Measurements from ENCODE around the gene HP.

Gene HP

DNA sequence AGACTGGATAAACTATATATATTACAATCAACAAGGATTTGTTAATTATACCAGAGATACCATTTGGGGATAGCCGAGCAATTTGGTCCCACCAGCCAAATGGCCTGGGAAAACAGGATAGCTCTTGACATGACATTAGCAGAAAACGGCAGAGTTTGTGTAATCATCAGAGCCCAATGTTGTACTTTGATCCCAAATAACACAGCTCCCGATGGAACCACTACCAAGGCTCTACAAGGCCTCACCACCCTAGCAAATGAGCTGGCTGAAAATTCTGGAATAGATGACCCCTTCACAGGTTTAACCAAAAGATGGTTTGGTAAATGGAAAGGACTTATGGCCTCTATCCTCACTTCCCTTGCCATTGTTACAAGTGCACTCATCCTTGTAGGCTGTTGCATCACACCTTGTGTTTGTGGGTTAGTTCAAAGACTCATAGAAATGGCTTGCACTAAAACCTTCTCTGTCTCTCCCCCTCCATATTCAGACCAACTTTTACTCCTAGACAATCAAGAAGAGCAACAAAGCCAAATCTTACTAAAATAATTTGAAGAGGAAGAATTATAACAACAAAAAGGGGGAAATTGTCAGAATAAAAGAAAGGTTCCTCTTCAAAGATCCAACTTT lies 29.6 kb downstream of the HP start:
- POLR2A ChIA-PET = no interaction called here
- Histone ChIP-seq H3K9me3 (ENCODE audit: control extremely low read depth in 1 of 5, control insufficient read depth in 4 of 5, insufficient read depth in 2 of 5, low read depth in 1 of 5, low read length in 4 of 5) (peaks cover 2 to 16% (median 11%) of the 10 kb centered on the region in 5 experiments), H3K27ac (ENCODE audit: insufficient read depth in 1 of 2, low read depth in 1 of 2, low read length in 2 of 2, poor library complexity in 1 of 2, severe bottlenecking in 2 of 2) (no peak overlapping the region), H3K4me1 (ENCODE audit: control extremely low read depth in 1 of 4, control insufficient read depth in 4 of 4, insufficient read depth in 4 of 4, low read length in 3 of 4) (no peaks in the 10 kb centered on the region), H3K27me3 (replicated peaks in 2 of 5; ENCODE audit: control insufficient read depth in 4 of 5, insufficient read depth in 5 of 5, low read length in 4 of 5) (no peaks in the 10 kb centered on the region), H3K36me3 (ENCODE audit: control insufficient read depth in 4 of 4, insufficient read depth in 4 of 4, low read length in 3 of 4) (peaks cover 20 to 40% (median 30%) of the 10 kb centered on the region in 4 experiments), H3K4me3 (ENCODE audit: control insufficient read depth in 1 of 7, extremely low read depth in 1 of 7, insufficient read depth in 4 of 7, low read depth in 2 of 7, low read length in 6 of 7) (no peak overlapping the region)
- DNase-seq = no peak
- WGBS (ENCODE audit: insufficient coverage) = 72% methylated on average over 3 of the region's 3 CpGs
- CTCF ChIA-PET = interaction anchor here (0.8 to 1.2 kb wide), 3 partner anchors 8 to 17 kb away, joined by 3 to 4 read pairs (median 3); no protein-coding TSS in a partner anchor

DNA sequence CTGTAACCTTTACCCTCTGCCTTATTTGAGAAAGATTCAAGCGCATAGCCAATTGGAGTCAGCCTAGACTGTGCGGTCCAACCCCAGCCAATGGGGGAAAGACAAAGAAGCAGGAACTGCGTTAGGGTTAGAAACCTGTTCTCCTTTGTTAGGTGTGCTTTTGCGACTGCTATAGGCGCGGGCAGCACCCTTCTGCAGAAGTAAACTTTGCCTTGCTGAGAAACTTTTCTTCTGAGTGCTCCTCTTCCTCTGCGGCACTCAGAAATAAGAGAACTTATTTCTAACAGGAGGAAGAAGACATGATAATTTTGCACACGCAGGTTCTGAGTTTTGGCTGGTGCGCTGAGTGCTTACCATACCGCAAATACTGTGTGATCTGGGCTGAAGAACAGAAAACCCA lies 30.1 kb downstream of the HP start:
- CTCF ChIA-PET = no interaction called here
- Histone ChIP-seq H3K9me3 (ENCODE audit: control extremely low read depth in 1 of 5, control insufficient read depth in 4 of 5, insufficient read depth in 2 of 5, low read depth in 1 of 5, low read length in 4 of 5) (peaks cover 2 to 16% (median 11%) of the 10 kb centered on the region in 5 experiments), H3K36me3 (ENCODE audit: control insufficient read depth in 4 of 4, insufficient read depth in 4 of 4, low read length in 3 of 4) (peaks cover 20 to 45% (median 34%) of the 10 kb centered on the region in 4 experiments), H3K27me3 (replicated peaks in 2 of 5; ENCODE audit: control insufficient read depth in 4 of 5, insufficient read depth in 5 of 5, low read length in 4 of 5) (no peaks in the 10 kb centered on the region), H3K27ac (ENCODE audit: insufficient read depth in 1 of 2, low read depth in 1 of 2, low read length in 2 of 2, poor library complexity in 1 of 2, severe bottlenecking in 2 of 2) (no peak overlapping the region), H3K4me1 (ENCODE audit: control extremely low read depth in 1 of 4, control insufficient read depth in 4 of 4, insufficient read depth in 4 of 4, low read length in 3 of 4) (no peaks in the 10 kb centered on the region), H3K4me3 (ENCODE audit: control insufficient read depth in 1 of 7, extremely low read depth in 1 of 7, insufficient read depth in 4 of 7, low read depth in 2 of 7, low read length in 6 of 7) (no peak overlapping the region)
- DNase-seq = no peak
- POLR2A ChIA-PET = no interaction called here
- 98% methylated on average over 9 of the region's 10 CpGs for WGBS (ENCODE audit: insufficient coverage)

DNA sequence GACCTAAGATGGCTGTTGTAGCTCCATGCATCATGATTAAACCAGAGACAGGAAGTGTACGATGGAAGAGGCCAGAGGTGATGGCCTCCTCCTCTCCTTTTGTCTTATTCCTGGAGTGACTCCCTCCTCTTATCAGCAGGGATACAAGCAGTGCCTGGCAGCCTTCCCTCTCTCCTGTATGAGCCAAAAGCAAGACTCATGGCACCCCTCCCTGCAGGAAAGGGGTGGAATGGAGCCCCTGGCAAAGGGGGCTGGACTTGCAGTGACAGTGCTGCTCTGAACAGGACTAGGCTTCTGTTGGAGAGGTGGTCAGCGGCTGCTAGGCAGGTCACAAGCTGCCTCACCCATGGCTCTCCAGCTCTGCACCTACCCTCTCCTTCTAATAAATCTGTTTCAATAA lies 30.7 kb downstream of the HP start:
- Histone ChIP-seq H3K4me3 (ENCODE audit: control insufficient read depth in 1 of 7, extremely low read depth in 1 of 7, insufficient read depth in 4 of 7, low read depth in 2 of 7, low read length in 6 of 7) (no peak overlapping the region), H3K36me3 (ENCODE audit: control insufficient read depth in 4 of 4, insufficient read depth in 4 of 4, low read length in 3 of 4) (peaks cover 23 to 51% (median 39%) of the 10 kb centered on the region in 4 experiments), H3K27me3 (replicated peaks in 2 of 5; ENCODE audit: control insufficient read depth in 4 of 5, insufficient read depth in 5 of 5, low read length in 4 of 5) (no peaks in the 10 kb centered on the region), H3K27ac (ENCODE audit: insufficient read depth in 1 of 2, low read depth in 1 of 2, low read length in 2 of 2, poor library complexity in 1 of 2, severe bottlenecking in 2 of 2) (no peak overlapping the region), H3K9me3 (ENCODE audit: control extremely low read depth in 1 of 5, control insufficient read depth in 4 of 5, insufficient read depth in 2 of 5, low read depth in 1 of 5, low read length in 4 of 5) (peaks cover 2 to 16% (median 11%) of the 10 kb centered on the region in 5 experiments), H3K4me1 (ENCODE audit: control extremely low read depth in 1 of 4, control insufficient read depth in 4 of 4, insufficient read depth in 4 of 4, low read length in 3 of 4) (no peaks in the 10 kb centered on the region)
- DNase-seq = no peak
- POLR2A ChIA-PET = no interaction called here
- 100% methylated on average over 1 of the region's 2 CpGs for WGBS (ENCODE audit: insufficient coverage)
- CTCF ChIA-PET = no interaction called here

DNA sequence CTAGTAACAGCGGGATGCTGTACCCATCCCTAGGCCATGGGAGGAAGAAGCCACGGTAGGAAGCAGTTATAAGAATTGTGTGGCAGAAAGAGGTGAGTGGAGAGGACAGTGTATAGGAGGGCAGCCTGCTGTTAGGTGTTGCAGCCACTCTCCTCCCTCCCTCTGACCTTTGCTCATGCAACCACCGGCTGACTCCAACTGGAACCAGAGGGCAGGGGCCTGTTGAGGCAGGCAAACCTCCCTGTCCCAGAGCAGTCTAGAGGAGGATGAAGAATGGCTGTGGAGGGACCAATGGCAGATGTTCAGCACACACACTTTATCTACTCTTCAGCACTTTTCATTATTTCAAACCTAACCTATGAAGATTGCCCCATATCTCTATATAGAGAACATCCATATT lies 36.9 kb downstream of the HP start:
- 83% methylated on average over 1 of the region's 3 CpGs for WGBS (ENCODE audit: insufficient coverage)
- POLR2A ChIA-PET = no interaction called here
- H3K27me3 ChIP-seq (replicated peaks in 2 of 5; ENCODE audit: control insufficient read depth in 4 of 5, insufficient read depth in 5 of 5, low read length in 4 of 5) = no peaks in the 10 kb centered on the region
- no peak overlapping the region for H3K4me3 ChIP-seq (ENCODE audit: control insufficient read depth in 1 of 7, extremely low read depth in 1 of 7, insufficient read depth in 4 of 7, low read depth in 2 of 7, low read length in 6 of 7)
- H3K4me1 ChIP-seq (ENCODE audit: control extremely low read depth in 1 of 4, control insufficient read depth in 4 of 4, insufficient read depth in 4 of 4, low read length in 3 of 4) = peaks cover 12 to 26% (median 20%) of the 10 kb centered on the region in 4 experiments
- no peaks in the 10 kb centered on the region for H3K9me3 ChIP-seq (ENCODE audit: control extremely low read depth in 1 of 5, control insufficient read depth in 4 of 5, insufficient read depth in 2 of 5, low read depth in 1 of 5, low read length in 4 of 5)
- no peak overlapping the region for H3K27ac ChIP-seq (ENCODE audit: insufficient read depth in 1 of 2, low read depth in 1 of 2, low read length in 2 of 2, poor library complexity in 1 of 2, severe bottlenecking in 2 of 2)
- peaks cover 11 to 44% (median 28%) of the 10 kb centered on the region in 4 experiments for H3K36me3 ChIP-seq (ENCODE audit: control insufficient read depth in 4 of 4, insufficient read depth in 4 of 4, low read length in 3 of 4)
- CTCF ChIA-PET = no interaction called here
- no peak for DNase-seq

DNA sequence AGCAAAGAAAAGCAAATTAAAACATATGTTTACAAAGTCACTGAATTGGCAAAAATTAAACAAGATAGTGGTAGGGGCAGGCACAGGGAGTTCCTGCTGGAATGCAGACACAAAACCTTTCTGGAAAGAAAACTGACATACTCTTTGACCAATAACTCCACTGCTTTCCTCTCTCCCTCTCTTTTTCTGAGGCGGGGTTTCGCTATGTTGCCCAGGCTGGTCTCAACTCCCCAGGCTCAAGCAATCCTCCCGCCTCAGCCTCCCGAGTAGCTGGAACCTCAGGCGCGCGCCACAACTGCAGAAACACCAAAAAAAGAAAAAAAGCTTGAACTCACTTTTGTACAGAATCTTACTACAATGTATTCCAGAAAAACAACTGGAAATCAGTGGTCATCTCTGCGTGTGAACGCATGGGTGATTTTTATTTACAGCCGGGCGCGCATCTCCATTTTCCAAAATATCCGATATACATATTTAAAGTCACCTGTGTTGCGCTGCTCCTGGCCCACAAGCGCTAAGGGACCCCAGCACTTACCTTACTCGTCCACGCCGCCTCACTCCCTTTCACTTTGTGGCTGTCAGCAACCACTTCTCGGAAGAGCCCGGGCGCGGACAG lies 38.6 kb downstream of the HP start:
- DNase-seq = peak in 2 of 3 donors; percentile 3 to 5
- H3K27ac ChIP-seq (ENCODE audit: insufficient read depth in 1 of 2, low read depth in 1 of 2, low read length in 2 of 2, poor library complexity in 1 of 2, severe bottlenecking in 2 of 2) = peak overlapping the region; percentile 92 to 97
- H3K4me1 ChIP-seq (ENCODE audit: control extremely low read depth in 1 of 4, control insufficient read depth in 4 of 4, insufficient read depth in 4 of 4, low read length in 3 of 4) = peaks cover 12 to 26% (median 20%) of the 10 kb centered on the region in 4 experiments
- POLR2A ChIA-PET = interaction anchor here (0.8 kb wide), 1 partner anchor 1033 kb away, joined by 3 read pairs; no protein-coding TSS in a partner anchor
- peaks cover 15 to 47% (median 35%) of the 10 kb centered on the region in 4 experiments for H3K36me3 ChIP-seq (ENCODE audit: control insufficient read depth in 4 of 4, insufficient read depth in 4 of 4, low read length in 3 of 4)
- 0% methylated on average over 15 of the region's 22 CpGs for WGBS (ENCODE audit: insufficient coverage)
- no peaks in the 10 kb centered on the region for H3K9me3 ChIP-seq (ENCODE audit: control extremely low read depth in 1 of 5, control insufficient read depth in 4 of 5, insufficient read depth in 2 of 5, low read depth in 1 of 5, low read length in 4 of 5)
- H3K27me3 ChIP-seq (replicated peaks in 2 of 5; ENCODE audit: control insufficient read depth in 4 of 5, insufficient read depth in 5 of 5, low read length in 4 of 5) = no peaks in the 10 kb centered on the region
- H3K4me3 ChIP-seq (ENCODE audit: control insufficient read depth in 1 of 7, extremely low read depth in 1 of 7, insufficient read depth in 4 of 7, low read depth in 2 of 7, low read length in 6 of 7) = peak overlapping the region; percentile 80 to 99 (median 94)
- CTCF ChIA-PET = interaction anchor here (1.3 to 1.5 kb wide), 2 partner anchors 10 to 26 kb away, joined by 3 to 6 read pairs; no protein-coding TSS in a partner anchor

DNA sequence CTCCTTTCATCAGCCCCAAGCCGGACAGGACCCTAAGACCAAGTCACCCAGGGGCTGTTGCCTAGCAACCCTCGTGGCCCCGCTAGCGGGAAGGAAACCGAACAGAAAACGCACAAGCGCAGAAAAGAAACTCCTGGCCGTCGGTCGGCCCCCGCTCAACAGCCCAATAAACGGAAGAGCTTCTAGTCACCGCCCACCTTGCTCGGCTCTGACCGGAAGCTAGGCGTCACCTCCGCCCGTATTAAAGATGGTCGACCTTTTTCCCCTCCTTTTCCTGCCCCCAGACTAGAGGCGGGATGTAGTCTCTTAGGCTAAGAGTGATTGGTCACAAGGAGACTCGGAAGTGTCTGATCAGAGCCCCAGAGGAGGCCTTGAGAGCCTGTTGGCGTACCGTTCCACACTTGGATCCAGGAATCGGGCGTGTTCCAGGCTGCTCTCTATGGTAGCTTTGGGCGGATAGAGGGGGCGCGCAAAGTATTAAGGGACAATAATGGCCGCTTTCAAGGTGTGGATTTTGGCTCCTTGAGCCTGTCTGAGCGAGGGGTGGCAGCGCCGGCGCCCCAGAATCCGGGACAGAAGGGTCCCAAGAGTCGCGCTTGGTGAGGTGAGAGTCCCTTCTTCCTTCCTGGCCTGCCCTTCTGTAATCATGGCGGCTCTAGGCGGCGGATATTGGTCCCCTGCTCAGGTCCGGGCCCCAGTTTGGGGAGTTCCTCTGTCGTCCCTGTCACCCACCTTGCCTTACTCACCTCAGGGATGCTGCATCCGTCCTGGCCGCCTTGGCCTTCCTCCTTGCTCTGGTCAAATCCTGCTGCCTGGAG lies 39.4 kb downstream of the HP start, which contains the start of the genes DHX38 and TXNL4B:
Gene DHX38 (plus strand): TSS at position 400 of the 818 bp plus-strand sequence. CDS start 2,311 bp downstream, outside the sequence.
Gene TXNL4B (minus strand): TSS at position 173 of the 818 bp plus-strand sequence. CDS start 2,871 bp downstream, outside the sequence.
- CTCF ChIA-PET = interaction anchor here (1.5 kb wide), 1 partner anchor 27 kb away, joined by 6 read pairs; no protein-coding TSS in a partner anchor
- H3K27me3 ChIP-seq (replicated peaks in 2 of 5; ENCODE audit: control insufficient read depth in 4 of 5, insufficient read depth in 5 of 5, low read length in 4 of 5) = no peaks in the 10 kb centered on the region
- peaks cover 13 to 48% (median 37%) of the 10 kb centered on the region in 4 experiments for H3K36me3 ChIP-seq (ENCODE audit: control insufficient read depth in 4 of 4, insufficient read depth in 4 of 4, low read length in 3 of 4)
- H3K27ac ChIP-seq (ENCODE audit: insufficient read depth in 1 of 2, low read depth in 1 of 2, low read length in 2 of 2, poor library complexity in 1 of 2, severe bottlenecking in 2 of 2) = peak within 1 kb of the TSS; percentile 92 to 97
- POLR2A ChIA-PET = interaction anchor here (0.8 kb wide), 1 partner anchor 1032 kb away, joined by 3 read pairs; no protein-coding TSS in a partner anchor
- no peaks in the 10 kb centered on the region for H3K9me3 ChIP-seq (ENCODE audit: control extremely low read depth in 1 of 5, control insufficient read depth in 4 of 5, insufficient read depth in 2 of 5, low read depth in 1 of 5, low read length in 4 of 5)
- peak; percentile 98 to 99 (median 99) for DNase-seq
- peaks cover 12 to 26% (median 20%) of the 10 kb centered on the region in 4 experiments for H3K4me1 ChIP-seq (ENCODE audit: control extremely low read depth in 1 of 4, control insufficient read depth in 4 of 4, insufficient read depth in 4 of 4, low read length in 3 of 4)
- peak within 1 kb of the TSS; percentile 80 to 99 (median 94) for H3K4me3 ChIP-seq (ENCODE audit: control insufficient read depth in 1 of 7, extremely low read depth in 1 of 7, insufficient read depth in 4 of 7, low read depth in 2 of 7, low read length in 6 of 7)
- WGBS (ENCODE audit: insufficient coverage) = 0% methylated on average over 38 of the region's 43 CpGs

All from common myeloid progenitor, CD34-positive (primary cell).